ENCODE measurements around the gene C2orf69.

The C2orf69 gene

DNA sequence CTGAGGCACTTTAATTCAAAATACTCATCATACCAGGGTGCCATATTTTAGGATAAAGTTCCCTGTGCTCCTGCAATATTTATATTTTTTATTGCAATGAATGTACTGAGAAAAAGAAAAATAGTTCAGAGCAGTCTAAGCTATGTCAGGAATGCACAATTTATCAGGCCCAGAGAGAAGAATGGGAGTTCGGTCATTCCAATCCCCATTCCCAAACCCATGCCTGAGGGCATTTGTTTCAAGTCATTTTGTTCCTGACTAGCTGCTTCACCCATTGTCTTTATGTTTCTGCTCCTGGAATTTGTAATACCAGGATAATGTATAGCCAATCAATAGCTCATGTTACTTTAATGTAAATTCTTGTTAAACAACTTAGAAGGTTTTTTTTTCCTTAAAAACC, 35.7 kb upstream of the C2orf69 start:
- DNase-seq (ENCODE audit: insufficient read length, low spot score) = no peak
- no peak for TF ChIP-seq PAX5 (IDR thresholded peaks at IDR 0.05; ENCODE audit: insufficient read depth, low read length, severe bottlenecking)
- no peak for TF ChIP-seq SPI1 (IDR thresholded peaks at IDR 0.05; ENCODE audit: low read depth, low read length)
- no peak for TF ChIP-seq POLR2AphosphoS5 (IDR thresholded peaks at IDR 0.05; ENCODE audit: low read depth, low read length)
- TF ChIP-seq POU2F2 (IDR thresholded peaks at IDR 0.05; ENCODE audit: low read depth, low read length) = no peak
- TF ChIP-seq TAF1 (IDR thresholded peaks at IDR 0.05; ENCODE audit: low read depth, low read length) = no peak
- TF ChIP-seq POLR2A (IDR thresholded peaks at IDR 0.05; ENCODE audit: low read depth, low read length) = no peak
- FAIRE-seq = no peak

DNA sequence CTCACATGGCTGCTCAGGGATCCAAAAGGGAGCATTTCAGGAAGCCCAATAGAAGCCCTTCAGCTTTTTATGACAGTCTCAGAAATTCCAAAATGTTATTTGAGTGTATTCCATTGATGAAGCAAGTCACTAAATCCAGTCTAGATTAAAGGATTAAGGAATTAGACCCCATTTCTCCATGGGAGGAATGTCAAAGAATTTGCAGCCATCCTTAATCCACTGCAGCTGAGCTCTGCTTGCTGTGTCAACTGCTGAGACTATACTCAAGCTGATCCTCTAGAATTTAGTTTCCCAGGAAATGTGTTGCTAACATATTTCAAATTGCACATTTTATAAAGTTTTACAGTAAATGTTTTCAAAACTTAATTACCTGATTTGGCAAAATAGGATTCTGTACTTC, 28.4 kb upstream of the C2orf69 start:
- no peak for TF ChIP-seq POU2F2 (IDR thresholded peaks at IDR 0.05; ENCODE audit: low read depth, low read length)
- TF ChIP-seq POLR2A (IDR thresholded peaks at IDR 0.05; ENCODE audit: low read depth, low read length) = no peak
- no peak for TF ChIP-seq TAF1 (IDR thresholded peaks at IDR 0.05; ENCODE audit: low read depth, low read length)
- TF ChIP-seq SPI1 (IDR thresholded peaks at IDR 0.05; ENCODE audit: low read depth, low read length) = no peak
- TF ChIP-seq POLR2AphosphoS5 (IDR thresholded peaks at IDR 0.05; ENCODE audit: low read depth, low read length) = no peak
- TF ChIP-seq PAX5 (IDR thresholded peaks at IDR 0.05; ENCODE audit: insufficient read depth, low read length, severe bottlenecking) = no peak
- DNase-seq (ENCODE audit: insufficient read length, low spot score) (no peak), FAIRE-seq (no peak)

DNA sequence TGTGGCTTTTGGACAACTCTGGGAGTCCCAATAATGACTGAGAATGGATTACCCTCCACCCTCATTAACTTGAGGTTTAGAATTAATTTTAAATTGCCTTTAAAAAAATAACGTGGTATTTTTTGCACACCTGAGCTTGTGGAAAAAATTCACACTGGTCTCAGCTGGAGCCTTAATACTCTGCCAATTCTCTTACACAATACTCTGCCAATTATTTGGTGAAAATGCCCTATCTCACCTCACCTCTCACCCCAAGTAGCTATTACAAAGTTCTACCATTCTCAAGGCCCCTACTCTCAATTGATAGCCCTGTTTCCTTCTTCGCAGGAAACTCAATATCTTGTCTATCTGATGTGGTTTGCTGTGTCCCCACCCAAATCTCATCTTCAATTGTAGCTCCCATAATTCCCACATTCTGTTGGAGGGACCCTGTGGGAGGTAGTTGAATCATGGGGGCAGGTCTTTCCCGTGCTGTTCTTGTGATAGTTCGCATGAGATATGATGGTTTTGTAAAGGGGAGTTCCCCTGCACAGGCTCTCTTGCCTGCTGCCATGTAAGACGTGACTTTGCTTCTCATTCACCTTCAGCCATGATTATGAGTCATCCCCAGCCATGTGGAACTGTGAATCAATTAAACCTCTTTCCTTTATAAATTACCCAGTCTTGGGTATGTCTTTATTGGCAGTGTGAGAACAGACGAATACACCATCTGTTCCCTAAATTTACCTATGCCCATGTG, 27.4 kb upstream of the C2orf69 start:
- TF ChIP-seq POLR2A (IDR thresholded peaks at IDR 0.05; ENCODE audit: low read depth, low read length) = no peak
- TF ChIP-seq POU2F2 (IDR thresholded peaks at IDR 0.05; ENCODE audit: low read depth, low read length) = no peak
- TF ChIP-seq POLR2AphosphoS5 (IDR thresholded peaks at IDR 0.05; ENCODE audit: low read depth, low read length) = no peak
- no peak for TF ChIP-seq PAX5 (IDR thresholded peaks at IDR 0.05; ENCODE audit: insufficient read depth, low read length, severe bottlenecking)
- no peak for TF ChIP-seq SPI1 (IDR thresholded peaks at IDR 0.05; ENCODE audit: low read depth, low read length)
- no peak for TF ChIP-seq TAF1 (IDR thresholded peaks at IDR 0.05; ENCODE audit: low read depth, low read length)
- DNase-seq (ENCODE audit: insufficient read length, low spot score) (no peak), FAIRE-seq (no peak)

DNA sequence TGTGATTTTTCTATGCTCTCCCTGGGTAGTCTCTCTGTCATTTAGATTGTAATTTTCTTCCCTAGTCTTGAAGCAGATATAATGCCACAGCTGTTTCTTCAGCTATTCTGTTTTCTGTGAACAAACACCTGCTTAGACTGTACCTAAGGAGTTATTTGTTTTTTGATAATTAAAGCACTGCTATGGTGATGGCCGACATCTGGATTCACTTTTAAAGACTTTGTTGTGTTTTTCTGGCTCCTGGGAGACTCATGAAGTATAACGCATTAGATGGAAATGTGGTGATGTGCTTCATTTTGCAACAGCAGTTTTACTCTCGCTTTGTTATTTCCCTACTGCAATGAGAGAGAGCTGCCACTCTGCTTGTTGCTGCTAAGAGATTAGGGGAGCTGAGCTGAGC, 15.7 kb upstream of the C2orf69 start:
- DNase-seq (ENCODE audit: insufficient read length, low spot score) (no peak), FAIRE-seq (no peak)
- TF ChIP-seq PAX5 (IDR thresholded peaks at IDR 0.05; ENCODE audit: insufficient read depth, low read length, severe bottlenecking) = no peak
- no peak for TF ChIP-seq TAF1 (IDR thresholded peaks at IDR 0.05; ENCODE audit: low read depth, low read length)
- no peak for TF ChIP-seq POLR2AphosphoS5 (IDR thresholded peaks at IDR 0.05; ENCODE audit: low read depth, low read length)
- no peak for TF ChIP-seq POU2F2 (IDR thresholded peaks at IDR 0.05; ENCODE audit: low read depth, low read length)
- no peak for TF ChIP-seq POLR2A (IDR thresholded peaks at IDR 0.05; ENCODE audit: low read depth, low read length)
- TF ChIP-seq SPI1 (IDR thresholded peaks at IDR 0.05; ENCODE audit: low read depth, low read length) = no peak

DNA sequence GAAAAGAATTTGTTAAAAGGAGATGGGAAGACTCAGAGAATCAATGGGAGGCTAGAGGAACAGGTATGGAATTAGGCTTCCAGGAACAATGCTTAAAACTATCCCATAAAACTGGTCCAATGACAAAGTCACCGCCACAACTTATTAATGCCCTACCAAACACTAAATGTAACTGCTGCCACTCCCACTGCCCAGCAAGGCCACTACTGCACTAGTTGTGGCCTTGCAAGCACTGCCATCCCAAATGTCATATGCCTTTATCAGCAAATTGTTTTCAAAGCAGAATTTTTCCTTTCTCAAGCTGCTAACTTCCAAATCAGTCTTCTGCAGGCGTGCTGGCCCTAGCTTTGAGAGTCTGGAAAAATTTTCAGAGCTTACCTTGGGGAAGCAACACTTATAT, 14.5 kb upstream of the C2orf69 start:
- TF ChIP-seq TAF1 (IDR thresholded peaks at IDR 0.05; ENCODE audit: low read depth, low read length) (no peak), POLR2A (IDR thresholded peaks at IDR 0.05; ENCODE audit: low read depth, low read length) (no peak)
- no peak for DNase-seq (ENCODE audit: insufficient read length, low spot score)
- FAIRE-seq = no peak

DNA sequence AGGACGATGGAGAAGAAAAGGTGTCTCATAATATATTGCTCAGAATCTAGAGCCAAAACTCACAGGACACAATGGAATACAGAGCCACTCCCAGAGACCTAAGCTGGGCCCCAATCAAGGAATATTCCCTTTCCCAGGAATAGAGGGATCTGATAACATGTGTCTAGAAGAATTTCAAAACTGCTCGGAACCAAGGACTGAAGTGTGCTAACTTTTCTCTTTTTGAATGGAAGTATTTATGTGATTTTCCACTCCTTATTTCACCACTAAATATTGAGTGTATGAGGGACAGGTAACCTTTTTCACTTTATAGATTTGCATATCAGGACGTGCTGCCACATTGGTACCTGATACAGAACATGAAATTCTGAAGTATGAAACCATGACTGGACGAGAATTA, 9.2 kb upstream of the C2orf69 start:
- DNase-seq (ENCODE audit: insufficient read length, low spot score) = no peak

DNA sequence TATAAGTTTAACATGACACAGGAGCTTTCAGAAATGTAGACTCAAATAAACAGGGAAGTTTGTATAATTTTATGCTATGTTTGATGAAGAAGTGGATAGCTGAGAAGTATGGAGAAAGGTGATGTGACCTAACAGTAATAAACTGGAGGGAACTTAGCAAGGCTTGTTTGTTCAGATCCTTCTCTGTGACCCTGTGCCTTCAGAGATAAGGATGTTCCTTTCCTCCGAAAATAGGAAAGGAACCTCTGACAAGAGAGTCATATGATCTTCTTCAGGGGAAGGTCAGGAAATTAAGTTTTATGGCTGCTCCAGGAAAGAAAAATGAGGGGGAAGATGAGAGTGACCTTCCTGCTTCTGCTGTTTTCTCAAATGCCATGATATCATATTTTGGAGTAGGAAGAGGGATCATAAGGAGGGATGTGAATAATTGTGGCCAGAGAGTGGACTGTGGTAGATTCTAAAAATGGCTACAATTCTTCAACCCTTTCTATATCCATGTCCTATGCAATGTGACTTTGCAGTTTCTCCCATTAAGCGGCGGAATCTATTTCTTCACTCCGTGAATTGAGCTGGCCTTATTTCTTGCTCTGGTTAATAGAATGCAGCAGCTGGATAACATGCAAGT, 8.5 kb upstream of the C2orf69 start:
- no peak for FAIRE-seq
- DNase-seq (ENCODE audit: insufficient read length, low spot score) = no peak
- TF ChIP-seq SPI1 (IDR thresholded peaks at IDR 0.05; ENCODE audit: low read depth, low read length) (no peak), TAF1 (IDR thresholded peaks at IDR 0.05; ENCODE audit: low read depth, low read length) (no peak), POLR2AphosphoS5 (IDR thresholded peaks at IDR 0.05; ENCODE audit: low read depth, low read length) (no peak), PAX5 (IDR thresholded peaks at IDR 0.05; ENCODE audit: insufficient read depth, low read length, severe bottlenecking) (no peak), POLR2A (IDR thresholded peaks at IDR 0.05; ENCODE audit: low read depth, low read length) (no peak)

More for the DNA sequence above, 9.2 kb upstream of the C2orf69 start:
- no peak for FAIRE-seq
- TF ChIP-seq POU2F2 (IDR thresholded peaks at IDR 0.05; ENCODE audit: low read depth, low read length) = no peak
- no peak for TF ChIP-seq PAX5 (IDR thresholded peaks at IDR 0.05; ENCODE audit: insufficient read depth, low read length, severe bottlenecking)
- TF ChIP-seq SPI1 (IDR thresholded peaks at IDR 0.05; ENCODE audit: low read depth, low read length) = no peak
- no peak for TF ChIP-seq TAF1 (IDR thresholded peaks at IDR 0.05; ENCODE audit: low read depth, low read length)
- no peak for TF ChIP-seq POLR2AphosphoS5 (IDR thresholded peaks at IDR 0.05; ENCODE audit: low read depth, low read length)
- no peak for TF ChIP-seq POLR2A (IDR thresholded peaks at IDR 0.05; ENCODE audit: low read depth, low read length)

DNA sequence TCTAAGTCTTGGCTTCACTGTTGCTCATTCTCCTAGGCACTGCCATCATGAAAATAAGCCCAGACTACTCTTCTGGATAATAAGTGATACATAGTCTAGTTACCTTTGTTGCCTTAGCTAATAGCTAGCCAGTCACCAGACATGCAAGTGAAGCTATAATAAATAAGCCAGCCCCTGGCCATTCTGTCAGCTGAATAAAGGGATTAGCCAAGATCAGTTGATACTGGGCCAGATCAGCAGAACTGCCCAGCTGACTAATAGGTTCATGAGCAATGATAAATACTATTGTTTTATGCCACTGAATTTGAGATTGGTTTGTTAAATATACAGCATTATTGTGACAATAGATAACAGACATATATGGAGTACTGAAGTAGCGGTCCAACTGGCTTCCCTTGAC, 8.0 kb upstream of the C2orf69 start:
- DNase-seq (ENCODE audit: insufficient read length, low spot score) (no peak), FAIRE-seq (peak; percentile 16)
- TF ChIP-seq POU2F2 (IDR thresholded peaks at IDR 0.05; ENCODE audit: low read depth, low read length) (no peak), POLR2AphosphoS5 (IDR thresholded peaks at IDR 0.05; ENCODE audit: low read depth, low read length) (no peak), TAF1 (IDR thresholded peaks at IDR 0.05; ENCODE audit: low read depth, low read length) (no peak), SPI1 (IDR thresholded peaks at IDR 0.05; ENCODE audit: low read depth, low read length) (no peak), POLR2A (IDR thresholded peaks at IDR 0.05; ENCODE audit: low read depth, low read length) (no peak), PAX5 (IDR thresholded peaks at IDR 0.05; ENCODE audit: insufficient read depth, low read length, severe bottlenecking) (no peak)

DNA sequence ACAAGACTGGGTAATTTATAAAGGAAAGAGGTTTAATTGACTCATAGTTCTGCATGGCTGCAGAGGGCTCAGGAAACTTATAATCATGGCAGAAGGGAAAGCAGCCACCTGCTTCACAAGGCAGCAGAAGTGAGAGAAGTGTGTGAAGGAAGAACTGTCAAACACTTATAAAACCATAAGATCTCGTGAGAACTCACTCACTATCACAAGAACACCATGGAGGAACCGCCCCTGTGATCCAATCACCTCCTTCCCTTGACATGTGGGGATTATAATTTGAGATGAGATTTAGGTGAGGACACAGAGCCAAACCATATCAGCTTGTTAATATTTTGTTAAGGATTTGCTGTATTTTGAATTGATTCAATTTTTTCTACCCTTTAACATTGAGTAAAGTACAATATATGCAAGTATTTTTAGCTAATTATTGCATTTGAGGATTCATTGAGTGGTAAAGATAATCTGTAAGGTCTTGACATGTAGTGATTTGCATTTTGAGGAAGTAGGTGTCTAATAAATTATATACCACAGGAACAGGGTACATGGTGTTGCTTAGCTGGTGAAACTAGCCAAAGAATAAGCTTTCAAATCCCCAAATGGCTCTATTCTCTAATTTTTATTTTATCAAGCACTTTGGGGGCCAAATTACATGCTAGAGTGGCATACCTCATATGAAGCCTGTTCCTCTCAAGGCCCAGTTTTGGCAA, 3.9 kb upstream of the C2orf69 start:
- TF ChIP-seq POLR2AphosphoS5 (IDR thresholded peaks at IDR 0.05; ENCODE audit: low read depth, low read length) = no peak
- TF ChIP-seq SPI1 (IDR thresholded peaks at IDR 0.05; ENCODE audit: low read depth, low read length) = 0 out of 2 replicates have a peak, but pooled peaks have one; percentile 0
- FAIRE-seq (no peak), DNase-seq (ENCODE audit: insufficient read length, low spot score) (no peak)
